ENCODE data around the gene CTXND2. TPM values are rescaled to one million over a fixed set of nuclear protein-coding genes. Genes with fewer than 3 reads are reported as not detected.

The CTXND2 gene
- total RNA-seq, 1 donor from 2014 or later = not detected

GRCh38 chr1:150902346-150902745, 15.4 kb downstream of the CTXND2 start:
- no peak overlapping the region for H3K4me3 Mint-ChIP-seq (ENCODE audit: low read depth)
- intact Hi-C loops (cut with micrococcal nuclease) = no loop called here
- H3K4me1 Mint-ChIP-seq (ENCODE audit: low read depth) = peaks cover 5% of the 10 kb centered on the region

GRCh38 chr1:150902751-150903150, 15.8 kb downstream of the CTXND2 start:
- Mint-ChIP-seq H3K9me3 (no peaks in the 10 kb centered on the region), H3K4me1 (ENCODE audit: low read depth) (peaks cover 7% of the 10 kb centered on the region), H3K27me3 (ENCODE audit: low read depth) (no peaks in the 10 kb centered on the region), H3K27ac (no peak overlapping the region), H3K4me3 (ENCODE audit: low read depth) (no peak overlapping the region), H3K36me3 (ENCODE audit: low read depth) (no peaks in the 10 kb centered on the region)
- intact Hi-C loops (cut with micrococcal nuclease) = no loop called here
- no peak for DNase-seq (ENCODE audit: low spot score)

More at GRCh38 chr1:150902346-150902745, 15.4 kb downstream of the CTXND2 start:
- no peaks in the 10 kb centered on the region for H3K27me3 Mint-ChIP-seq (ENCODE audit: low read depth)
- no peaks in the 10 kb centered on the region for H3K9me3 Mint-ChIP-seq
- no peak for DNase-seq (ENCODE audit: low spot score)
- H3K27ac Mint-ChIP-seq = no peak overlapping the region
- no peaks in the 10 kb centered on the region for H3K36me3 Mint-ChIP-seq (ENCODE audit: low read depth)

- no peak for DNase-seq (ENCODE audit: low spot score)
- intact Hi-C loops (cut with micrococcal nuclease) = no loop called here
- Mint-ChIP-seq H3K27me3 (ENCODE audit: low read depth) (no peaks in the 10 kb centered on the region), H3K4me1 (ENCODE audit: low read depth) (peaks cover 7% of the 10 kb centered on the region), H3K36me3 (ENCODE audit: low read depth) (peaks cover 3% of the 10 kb centered on the region), H3K4me3 (ENCODE audit: low read depth) (no peak overlapping the region), H3K9me3 (peaks cover 5% of the 10 kb centered on the region), H3K27ac (no peak overlapping the region)
Observed at GRCh38 chr1:150905301-150905700, 18.4 kb downstream of the CTXND2 start.

GRCh38 chr1:150906329-150906728, 19.4 kb downstream of the CTXND2 start:
- DNase-seq (ENCODE audit: low spot score) = no peak
- intact Hi-C loops (cut with micrococcal nuclease) = no loop called here

GRCh38 chr1:150906813-150907212, 19.9 kb downstream of the CTXND2 start:
- Mint-ChIP-seq H3K9me3 (peaks cover 5% of the 10 kb centered on the region), H3K4me1 (ENCODE audit: low read depth) (peaks cover 7% of the 10 kb centered on the region), H3K36me3 (ENCODE audit: low read depth) (peaks cover 3% of the 10 kb centered on the region), H3K27ac (no peak overlapping the region), H3K4me3 (ENCODE audit: low read depth) (no peak overlapping the region), H3K27me3 (ENCODE audit: low read depth) (no peaks in the 10 kb centered on the region)
- DNase-seq (ENCODE audit: low spot score) = no peak
- intact Hi-C loops (cut with micrococcal nuclease) = no loop called here

More at GRCh38 chr1:150906329-150906728, 19.4 kb downstream of the CTXND2 start:
- Mint-ChIP-seq H3K4me3 (ENCODE audit: low read depth) (no peak overlapping the region), H3K27me3 (ENCODE audit: low read depth) (no peaks in the 10 kb centered on the region), H3K36me3 (ENCODE audit: low read depth) (peaks cover 3% of the 10 kb centered on the region), H3K27ac (no peak overlapping the region), H3K4me1 (ENCODE audit: low read depth) (peaks cover 7% of the 10 kb centered on the region), H3K9me3 (peaks cover 5% of the 10 kb centered on the region)

GRCh38 chr1:150909585-150910180, 22.7 kb downstream of the CTXND2 start:
- intact Hi-C loops (cut with micrococcal nuclease) = no loop called here
- Mint-ChIP-seq H3K4me1 (ENCODE audit: low read depth) (peaks cover 7% of the 10 kb centered on the region), H3K4me3 (ENCODE audit: low read depth) (no peak overlapping the region), H3K27me3 (ENCODE audit: low read depth) (no peaks in the 10 kb centered on the region), H3K27ac (no peak overlapping the region), H3K36me3 (ENCODE audit: low read depth) (peaks cover 3% of the 10 kb centered on the region), H3K9me3 (peaks cover 5% of the 10 kb centered on the region)
- DNase-seq (ENCODE audit: low spot score) = no peak

GRCh38 chr1:150912623-150913022, 25.7 kb downstream of the CTXND2 start:
- Mint-ChIP-seq H3K27me3 (ENCODE audit: low read depth) (no peaks in the 10 kb centered on the region), H3K36me3 (ENCODE audit: low read depth) (peaks cover 3% of the 10 kb centered on the region), H3K27ac (no peak overlapping the region), H3K9me3 (peaks cover 5% of the 10 kb centered on the region), H3K4me1 (ENCODE audit: low read depth) (no peaks in the 10 kb centered on the region), H3K4me3 (ENCODE audit: low read depth) (no peak overlapping the region)
- intact Hi-C loops (cut with micrococcal nuclease) = no loop called here
- DNase-seq (ENCODE audit: low spot score) = no peak

- DNase-seq (ENCODE audit: low spot score) = no peak
- H3K27me3 Mint-ChIP-seq (ENCODE audit: low read depth) = no peaks in the 10 kb centered on the region
- H3K4me1 Mint-ChIP-seq (ENCODE audit: low read depth) = peaks cover 5% of the 10 kb centered on the region
- H3K36me3 Mint-ChIP-seq (ENCODE audit: low read depth) = no peaks in the 10 kb centered on the region
- no peaks in the 10 kb centered on the region for H3K9me3 Mint-ChIP-seq
- no peak overlapping the region for H3K4me3 Mint-ChIP-seq (ENCODE audit: low read depth)
- intact Hi-C loops (cut with micrococcal nuclease) = no loop called here
- H3K27ac Mint-ChIP-seq = no peak overlapping the region
Observed at GRCh38 chr1:150917387-150917786, 30.5 kb downstream of the CTXND2 start.

- Mint-ChIP-seq H3K4me3 (ENCODE audit: low read depth) (no peak overlapping the region), H3K27me3 (ENCODE audit: low read depth) (no peaks in the 10 kb centered on the region), H3K27ac (no peak overlapping the region), H3K9me3 (no peaks in the 10 kb centered on the region), H3K36me3 (ENCODE audit: low read depth) (peaks cover 8% of the 10 kb centered on the region), H3K4me1 (ENCODE audit: low read depth) (peaks cover 15% of the 10 kb centered on the region)
- DNase-seq (ENCODE audit: low spot score) = peak; percentile 70
- intact Hi-C loops (cut with micrococcal nuclease) = loop anchor here (1.0 to 10.0 kb wide), 5 partner anchors 32 to 232 kb away; partner anchors contain the start of genes ARNT and TNFAIP8L2
Observed at GRCh38 chr1:150922519-150922975, 35.6 kb downstream of the CTXND2 start.

GRCh38 chr1:150925080-150925479, 38.1 kb downstream of the CTXND2 start:
- peaks cover 20% of the 10 kb centered on the region for H3K4me1 Mint-ChIP-seq (ENCODE audit: low read depth)
- H3K27ac Mint-ChIP-seq = no peak overlapping the region
- H3K27me3 Mint-ChIP-seq (ENCODE audit: low read depth) = no peaks in the 10 kb centered on the region
- H3K36me3 Mint-ChIP-seq (ENCODE audit: low read depth) = peaks cover 33% of the 10 kb centered on the region
- no peaks in the 10 kb centered on the region for H3K9me3 Mint-ChIP-seq
- DNase-seq (ENCODE audit: low spot score) = no peak
- intact Hi-C loops (cut with micrococcal nuclease) = loop anchor here (5.0 to 10.0 kb wide), 2 partner anchors 230 to 298 kb away; partner anchors contain the start of genes ENSA and TNFAIP8L2
- peak overlapping the region; percentile 97 for H3K4me3 Mint-ChIP-seq (ENCODE audit: low read depth)

- DNase-seq (ENCODE audit: low spot score) = peak; percentile 93
- intact Hi-C loops (cut with micrococcal nuclease) = loop anchor here (1.0 to 10.0 kb wide), 7 partner anchors 47 to 363 kb away; partner anchors contain the start of genes ARNT, ENSA and TNFAIP8L2
- H3K4me3 Mint-ChIP-seq (ENCODE audit: low read depth) = peak within 1 kb of the TSS; percentile 97
- peaks cover 44% of the 10 kb centered on the region for H3K36me3 Mint-ChIP-seq (ENCODE audit: low read depth)
- peaks cover 20% of the 10 kb centered on the region for H3K4me1 Mint-ChIP-seq (ENCODE audit: low read depth)
- peak within 1 kb of the TSS; percentile 98 for H3K27ac Mint-ChIP-seq
- H3K27me3 Mint-ChIP-seq (ENCODE audit: low read depth) = no peaks in the 10 kb centered on the region
- peaks cover 4% of the 10 kb centered on the region for H3K9me3 Mint-ChIP-seq
Observed at GRCh38 chr1:150926097-150926741, 39.3 kb downstream of the CTXND2 start, which contains the start of gene SETDB1. SETDB1 (plus strand) TSS chr1:150926363; CDS start chr1:150927715, 1,352 bp downstream.

GRCh38 chr1:150927624-150928023, 40.7 kb downstream of the CTXND2 start:
- intact Hi-C loops (cut with micrococcal nuclease) = loop anchor here (2.0 to 10.0 kb wide), 5 partner anchors 45 to 315 kb away; partner anchors contain the start of genes ENSA and TNFAIP8L2
- Mint-ChIP-seq H3K9me3 (peaks cover 16% of the 10 kb centered on the region), H3K4me3 (ENCODE audit: low read depth) (peak overlapping the region; percentile 97), H3K27me3 (ENCODE audit: low read depth) (no peaks in the 10 kb centered on the region), H3K27ac (no peak overlapping the region), H3K36me3 (ENCODE audit: low read depth) (peaks cover 57% of the 10 kb centered on the region), H3K4me1 (ENCODE audit: low read depth) (peaks cover 12% of the 10 kb centered on the region)
- DNase-seq (ENCODE audit: low spot score) = no peak

- intact Hi-C loops (cut with micrococcal nuclease) = loop anchor here (5.0 to 10.0 kb wide), 2 partner anchors 227 to 301 kb away; partner anchors contain the start of genes ENSA and TNFAIP8L2
- DNase-seq (ENCODE audit: low spot score) = no peak
- Mint-ChIP-seq H3K4me3 (ENCODE audit: low read depth) (peak overlapping the region; percentile 30), H3K9me3 (peaks cover 18% of the 10 kb centered on the region), H3K27ac (no peak overlapping the region), H3K27me3 (ENCODE audit: low read depth) (no peaks in the 10 kb centered on the region), H3K36me3 (ENCODE audit: low read depth) (peaks cover 64% of the 10 kb centered on the region), H3K4me1 (ENCODE audit: low read depth) (peaks cover 9% of the 10 kb centered on the region)
Observed at GRCh38 chr1:150928286-150928685, 41.4 kb downstream of the CTXND2 start.

All from activated T-helper 2 cell treated with anti-CD3 and anti-CD28 coated beads, Interferon-gamma antibody, Interleukin-2, Interleukin-4, amounts not matched to agents 10 μg/mL and 5 μg/mL and 100 μg/mL, durations not matched to agents 14 hours and 24 hours and 36 hours (primary cell).